ENCODE measurements around the gene HEMK1.

Gene HEMK1

DNA sequence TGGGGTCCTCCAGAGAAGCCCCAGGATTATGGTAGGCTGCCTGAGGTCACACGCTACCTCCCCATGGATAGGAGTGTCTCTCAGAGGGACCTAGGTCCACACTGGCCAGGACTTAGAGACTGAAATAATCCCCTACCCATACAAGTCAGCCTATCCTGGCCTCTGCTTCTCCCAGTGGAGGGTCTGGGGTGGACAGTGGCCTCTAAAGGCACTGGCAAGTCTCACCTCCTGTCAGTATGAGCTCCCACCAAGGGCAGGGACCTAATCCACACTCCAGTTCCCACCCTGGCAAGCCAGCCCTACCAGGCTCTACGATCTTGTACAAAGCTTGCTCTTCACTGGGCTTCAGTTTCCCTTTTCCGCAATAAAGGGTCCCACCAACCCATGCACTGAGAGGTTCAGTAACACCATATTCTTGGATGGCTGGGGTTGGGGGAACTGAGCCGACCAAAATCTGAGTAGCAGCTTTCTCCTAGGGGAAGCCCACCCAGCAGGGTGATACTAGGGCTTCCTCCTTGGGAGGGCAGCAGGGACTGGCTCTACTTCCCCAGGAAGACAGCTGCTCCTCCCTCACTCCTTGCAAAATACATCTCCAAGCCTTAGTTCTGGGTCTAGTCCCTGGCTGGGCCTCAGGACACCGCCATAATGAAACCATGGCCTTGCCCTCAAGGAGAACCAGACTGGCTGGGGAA lies 39.9 kb downstream of the HEMK1 start:
- no peak for TF ChIP-seq CTCF (conservative IDR thresholded peaks at IDR 0.05)
- no peak overlapping the region for H3K27ac ChIP-seq

- H3K27ac ChIP-seq = no peak overlapping the region
- TF ChIP-seq CTCF (conservative IDR thresholded peaks at IDR 0.05) = no peak
Observed at GRCh38 chr3:50609763-50610085, 40.4 kb downstream of the HEMK1 start.

- peak overlapping the region; percentile 78; the same call in 1 of the 2 replicates for H3K27ac ChIP-seq
- TF ChIP-seq CTCF (conservative IDR thresholded peaks at IDR 0.05) = no peak
Observed at GRCh38 chr3:50610181-50610971, 41.1 kb downstream of the HEMK1 start.

DNA sequence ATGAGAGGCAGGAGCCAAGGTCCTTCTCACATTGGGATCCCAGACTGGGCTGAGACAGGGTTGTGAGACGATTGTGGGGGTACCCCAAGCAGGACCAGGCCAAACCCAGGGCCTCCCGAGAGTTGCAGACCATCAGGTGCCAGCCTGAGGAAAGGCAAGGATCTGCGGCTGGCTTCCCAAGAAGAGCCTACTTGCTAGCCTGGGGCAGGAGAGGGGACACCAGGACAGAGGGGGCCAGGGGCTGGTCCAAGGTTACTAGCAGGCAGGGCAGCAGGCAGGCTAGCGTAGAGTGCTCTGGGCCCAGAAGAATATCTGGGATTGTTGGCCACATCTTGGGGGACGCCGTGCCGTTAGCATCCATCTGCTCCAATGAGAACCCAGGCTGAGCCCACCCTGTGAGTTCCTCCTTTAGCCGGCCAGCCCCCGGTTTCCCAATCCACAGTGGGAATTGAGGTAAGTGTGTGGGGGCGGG lies 41.7 kb downstream of the HEMK1 start:
- no peak for TF ChIP-seq CTCF (conservative IDR thresholded peaks at IDR 0.05)
- H3K27ac ChIP-seq = peak overlapping the region; percentile 78

DNA sequence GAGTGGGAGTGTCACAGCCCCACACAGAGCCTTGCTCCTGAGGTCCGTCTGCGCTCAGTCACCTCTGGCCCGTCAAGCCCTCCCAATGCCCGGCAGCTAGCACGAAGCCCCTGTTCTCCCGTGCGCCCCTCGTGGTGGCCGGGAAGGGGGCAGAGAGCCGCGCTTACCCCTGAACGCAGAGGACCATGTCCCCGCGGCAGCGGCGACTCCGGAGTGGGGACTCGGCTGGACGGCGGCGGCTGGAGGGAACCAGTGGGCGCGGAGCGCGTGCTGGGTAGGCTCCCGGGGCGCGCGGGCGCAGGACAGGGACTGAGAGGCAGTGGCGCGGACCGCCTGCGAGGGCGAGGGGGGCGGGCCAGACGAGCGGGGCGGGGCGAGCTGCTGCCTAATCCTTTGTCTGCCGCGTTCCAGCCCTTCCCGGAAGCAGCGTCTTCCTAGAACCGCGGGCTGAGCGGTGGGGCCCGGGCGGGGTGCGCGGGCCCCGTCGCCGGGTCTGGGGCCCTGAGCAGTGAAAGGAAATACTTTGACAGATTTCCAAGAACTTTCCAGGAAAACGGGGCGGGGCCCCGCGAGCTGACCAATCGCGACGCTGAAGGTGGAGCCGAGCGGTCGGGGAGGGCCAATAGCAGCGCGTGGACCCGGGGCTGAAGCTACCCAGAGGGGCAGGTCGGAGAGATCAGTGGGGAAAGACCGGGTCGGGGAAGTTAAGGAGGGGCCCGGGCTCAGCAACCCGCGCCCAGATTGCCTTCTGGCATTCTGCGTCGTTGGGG lies 42.3 kb downstream of the HEMK1 start, which contains the start of gene CISH:
Gene CISH (minus strand): TSS at position 311 of the 770 bp plus-strand sequence. CDS start 124 bp downstream, at position 187.
- peak within 1 kb of the TSS; percentile 78 for H3K27ac ChIP-seq
- TF ChIP-seq CTCF (conservative IDR thresholded peaks at IDR 0.05) = peak; percentile 62

GRCh38 chr3:50612234-50612882 lies 43.0 kb downstream of the HEMK1 start:
- H3K27ac ChIP-seq = peak overlapping the region; percentile 78
- no peak for TF ChIP-seq CTCF (conservative IDR thresholded peaks at IDR 0.05)
